ENCODE data around the gene PGRMC2.
"Not testable (repeated sequence)": the region's sequence is repeated elsewhere in the genome, so short reads cannot be mapped to it uniquely, and the experiment has no call there.

The PGRMC2 gene

GRCh38 chr4:128265550-128265949, 22.1 kb downstream of the PGRMC2 start:
- DNase-seq, result not testable (repeated sequence)

- not testable (repeated sequence) for DNase-seq
Observed at GRCh38 chr4:128259889-128260288, 27.7 kb downstream of the PGRMC2 start.

- DNase-seq, result not testable (repeated sequence)
Observed at GRCh38 chr4:128258166-128258565, 29.4 kb downstream of the PGRMC2 start.

- no peak for DNase-seq
Observed at GRCh38 chr4:128256539-128256938, 31.1 kb downstream of the PGRMC2 start.

GRCh38 chr4:128255906-128256305, 31.7 kb downstream of the PGRMC2 start:
- DNase-seq, result no peak

- DNase-seq, result no peak
Observed at GRCh38 chr4:128249787-128250668, 37.6 kb downstream of the PGRMC2 start.

GRCh38 chr4:128247906-128248305, 39.7 kb downstream of the PGRMC2 start:
- DNase-seq, result no peak

GRCh38 chr4:128245391-128245790, 42.2 kb downstream of the PGRMC2 start:
- not testable (repeated sequence) for DNase-seq

- no peak for DNase-seq
Observed at GRCh38 chr4:128244379-128244778, 43.2 kb downstream of the PGRMC2 start.

- no peak for DNase-seq
Observed at GRCh38 chr4:128242601-128243000, 45.0 kb downstream of the PGRMC2 start.

GRCh38 chr4:128241981-128242380, 45.6 kb downstream of the PGRMC2 start:
- DNase-seq, result no peak

- no peak for DNase-seq
Observed at GRCh38 chr4:128241425-128241913, 46.1 kb downstream of the PGRMC2 start.

- no peak for DNase-seq
Observed at GRCh38 chr4:128241019-128241418, 46.6 kb downstream of the PGRMC2 start.

- DNase-seq, result no peak
Observed at GRCh38 chr4:128234836-128235235, 52.8 kb downstream of the PGRMC2 start.

- no peak for DNase-seq
Observed at GRCh38 chr4:128232719-128233118, 54.9 kb downstream of the PGRMC2 start.

- DNase-seq, result no peak
Observed at GRCh38 chr4:128228845-128229795, 58.5 kb downstream of the PGRMC2 start.

- no peak for DNase-seq
Observed at GRCh38 chr4:128227991-128228571, 59.5 kb downstream of the PGRMC2 start.

- DNase-seq, result no peak
Observed at GRCh38 chr4:128225148-128225547, 62.5 kb downstream of the PGRMC2 start.

- DNase-seq, result no peak
Observed at GRCh38 chr4:128221586-128221985, 66.0 kb downstream of the PGRMC2 start.

GRCh38 chr4:128220286-128221235, 67.1 kb downstream of the PGRMC2 start:
- no peak for DNase-seq

Measured in NCI-H774 (cell line).